Prostate gland (tissue), 2 donors: ENCODE measurements around the gene PDGFRB.

ENCODE experiments used
- CTCF ChIP-seq, 4 experiments: fragments of 200-600 bp in 2 of 4; fragments of 450-650 bp in 2 of 4; sonication (generic) in 2 of 4; IDR thresholded peaks; 1 replicate in 3 of 4; 2 replicates in 1 of 4; pipeline ENCODE4 v1.5.1; 2016 to 2019; ENCODE audit warnings: antibody characterized with exemption in 4 of 4, mild to moderate bottlenecking in 2 of 4, moderate library complexity in 2 of 4
- POLR2A ChIP-seq: fragments of 450-650 bp; IDR thresholded peaks from one replicate; pipeline ENCODE4 v1.6.1; 2016; ENCODE audit warnings: antibody characterized with exemption, mild to moderate bottlenecking
- POLR2AphosphoS5 ChIP-seq: sonication (generic); formaldehyde crosslinking; IDR thresholded peaks from one replicate; pipeline ENCODE4 v1.6.1; 2017; ENCODE audit warnings: antibody characterized with exemption

DNA sequence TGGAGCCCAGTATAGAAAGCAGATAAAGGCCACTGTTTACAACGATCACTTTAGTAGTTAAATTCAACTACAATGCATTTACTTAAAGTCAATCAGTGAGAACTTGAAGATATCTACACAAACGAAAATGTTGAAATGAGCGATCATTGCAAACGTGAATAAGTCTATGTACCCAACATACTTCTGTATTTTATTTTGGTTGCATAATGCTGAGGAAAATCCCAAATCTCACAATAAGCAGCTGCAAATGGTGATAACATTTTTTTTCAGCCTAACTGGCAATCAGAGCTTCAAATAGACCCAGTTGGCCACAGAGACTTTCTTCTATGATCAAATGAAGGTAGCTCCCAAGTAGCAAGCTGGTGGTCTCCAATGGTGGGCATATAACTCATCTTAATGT is 32.1 kb downstream of the PDGFRB start:
- TF ChIP-seq CTCF (IDR thresholded peaks at IDR 0.05) (no peak), POLR2A (no peak), POLR2AphosphoS5 (no peak)
